GM19035 (cell line): ENCODE measurements around the gene DDX10.

Experiments used
- ATAC-seq: cut with Tn5 transposase; IDR thresholded peaks from one replicate; pipeline ENCODE4 v1.9.1; 2021; ENCODE audit not compliant: unreplicated experiment

Gene DDX10

GRCh38 chr11:108866781-108867180 lies 201.9 kb downstream of the DDX10 start:
- ATAC-seq, result no peak

- no peak for ATAC-seq
These were observed 205.6 kb downstream of the DDX10 start for GRCh38 chr11:108870373-108871020.

- no peak for ATAC-seq
These were observed 206.3 kb downstream of the DDX10 start for GRCh38 chr11:108871152-108871551.

GRCh38 chr11:108871867-108872266 lies 207.0 kb downstream of the DDX10 start:
- no peak for ATAC-seq

- no peak for ATAC-seq
These were observed 208.0 kb downstream of the DDX10 start for GRCh38 chr11:108872781-108873291.

- no peak for ATAC-seq
These were observed 208.4 kb downstream of the DDX10 start for GRCh38 chr11:108873310-108873709.

- ATAC-seq, result no peak
These were observed 209.1 kb downstream of the DDX10 start for GRCh38 chr11:108873941-108874340.

- ATAC-seq, result no peak
These were observed 210.3 kb downstream of the DDX10 start for GRCh38 chr11:108875134-108875533.

- no peak for ATAC-seq
These were observed 212.3 kb downstream of the DDX10 start for GRCh38 chr11:108877178-108877577.

GRCh38 chr11:108880510-108880909 lies 215.6 kb downstream of the DDX10 start:
- ATAC-seq, result no peak

- ATAC-seq, result no peak
These were observed 216.3 kb downstream of the DDX10 start for GRCh38 chr11:108881131-108881530.

GRCh38 chr11:108882211-108882831 lies 217.5 kb downstream of the DDX10 start:
- ATAC-seq, result no peak

GRCh38 chr11:108886005-108886659 lies 221.3 kb downstream of the DDX10 start:
- no peak for ATAC-seq

GRCh38 chr11:108886660-108887009 lies 221.8 kb downstream of the DDX10 start:
- ATAC-seq, result no peak

GRCh38 chr11:108887436-108888238 lies 222.8 kb downstream of the DDX10 start:
- ATAC-seq, result no peak

GRCh38 chr11:108890482-108891105 lies 225.7 kb downstream of the DDX10 start:
- ATAC-seq, result no peak

GRCh38 chr11:108891143-108891542 lies 226.3 kb downstream of the DDX10 start:
- no peak for ATAC-seq

GRCh38 chr11:108891909-108892511 lies 227.1 kb downstream of the DDX10 start:
- ATAC-seq, result no peak

- peak; percentile 56 for ATAC-seq
These were observed 231.0 kb downstream of the DDX10 start for GRCh38 chr11:108895579-108896480.
